SK-N-MC (cell line): ENCODE results near the gene CDH12.
"Not testable (repeated sequence)": the region's sequence is repeated elsewhere in the genome, so short reads cannot be mapped to it uniquely, and the experiment has no call there.

Experiments
- DNase-seq: peaks from one replicate; pipeline ENCODE4 v3.0.0-alpha.2; 2011; ENCODE audit warnings: low read depth, low spot score
- H3K27ac ChIP-seq: fragments of 200-600 bp; sonication (generic); 2 replicates; pipeline ENCODE4 v1.5.1; 2016; ENCODE audit warnings: mixed run types
- H3K36me3 ChIP-seq: fragments of 200-600 bp; sonication (generic); 2 replicates; pipeline ENCODE4 v1.6.1; 2017; ENCODE audit warnings: antibody characterized with exemption, low read length, mixed read lengths; ENCODE audit not compliant: insufficient read depth
- H3K4me3 ChIP-seq: fragments of 200-600 bp; sonication (generic); 2 replicates; pipeline ENCODE4 v1.5.1; 2016
- H3K9ac ChIP-seq: fragments of 200-600 bp; sonication (generic); 2 replicates; pipeline ENCODE4 v1.8.0; 2017; ENCODE audit warnings: mixed run types, mixed read lengths; ENCODE audit not compliant: insufficient read length
- H3K9me3 ChIP-seq: fragments of 200-600 bp; sonication (generic); 2 replicates; pipeline ENCODE4 v1.6.1; 2017; ENCODE audit warnings: low read depth, mild to moderate bottlenecking, antibody characterized with exemption, low read length, moderate library complexity, mixed read lengths
- EZH2 ChIP-seq: fragments of 200-600 bp; sonication (generic); IDR thresholded peaks from one replicate; pipeline ENCODE4 v1.6.1; 2017; ENCODE audit warnings: antibody characterized with exemption
- FOXP2 ChIP-seq: optimal IDR thresholded peaks from 2 replicates; pipeline ENCODE3; 2011; ENCODE audit warnings: mild to moderate bottlenecking, moderate library complexity; ENCODE audit not compliant: insufficient read depth; ENCODE audit errors: extremely low read length, control extremely low read depth
- POLR2AphosphoS5 ChIP-seq: IDR thresholded peaks from 2 replicates; pipeline ENCODE4 v1.6.1; 2012; ENCODE audit warnings: mild to moderate bottlenecking, low read depth, low read length, borderline replicate concordance

The CDH12 gene

GRCh38 chr5:22164910-22165748, 688.0 kb downstream of the CDH12 start:
- DNase-seq: not testable (repeated sequence)

GRCh38 chr5:22156953-22157352, 696.2 kb downstream of the CDH12 start:
- not testable (repeated sequence) for H3K27ac ChIP-seq, DNase-seq, H3K9ac ChIP-seq, H3K9me3 ChIP-seq, H3K4me3 ChIP-seq, H3K36me3 ChIP-seq

More at GRCh38 chr5:22164910-22165748, 688.0 kb downstream of the CDH12 start:
- not testable (repeated sequence) for H3K4me3 ChIP-seq, H3K9me3 ChIP-seq, H3K27ac ChIP-seq, H3K9ac ChIP-seq, H3K36me3 ChIP-seq

- not testable (repeated sequence) for H3K27ac ChIP-seq, H3K9me3 ChIP-seq, DNase-seq, H3K9ac ChIP-seq, H3K4me3 ChIP-seq, H3K36me3 ChIP-seq
Observed at GRCh38 chr5:22154779-22155178, 698.4 kb downstream of the CDH12 start.

- H3K9ac ChIP-seq, H3K27ac ChIP-seq, DNase-seq: not testable (repeated sequence)
Observed at GRCh38 chr5:22151801-22152200, 701.3 kb downstream of the CDH12 start.

GRCh38 chr5:22140418-22140817, 712.7 kb downstream of the CDH12 start:
- not testable (repeated sequence) for H3K4me3 ChIP-seq, H3K9ac ChIP-seq, DNase-seq, H3K27ac ChIP-seq, H3K36me3 ChIP-seq, H3K9me3 ChIP-seq

More at GRCh38 chr5:22151801-22152200, 701.3 kb downstream of the CDH12 start:
- not testable (repeated sequence) for H3K36me3 ChIP-seq, H3K4me3 ChIP-seq, H3K9me3 ChIP-seq

GRCh38 chr5:22139662-22140300, 713.4 kb downstream of the CDH12 start:
- not testable (repeated sequence) for H3K4me3 ChIP-seq, DNase-seq, H3K9me3 ChIP-seq, H3K9ac ChIP-seq, H3K36me3 ChIP-seq, H3K27ac ChIP-seq

- Histone ChIP-seq H3K9ac (no peak overlapping the region), H3K9me3 (no peaks in the 10 kb centered on the region), H3K36me3 (no peaks in the 10 kb centered on the region), H3K27ac (no peak overlapping the region), H3K4me3 (no peak overlapping the region)
- peak; percentile 12 for DNase-seq
- no peak for TF ChIP-seq EZH2
- TF ChIP-seq FOXP2: no peak
- TF ChIP-seq POLR2AphosphoS5: no peak
Observed at GRCh38 chr5:22111320-22111719, 741.8 kb downstream of the CDH12 start.

GRCh38 chr5:22109315-22109714, 743.8 kb downstream of the CDH12 start:
- TF ChIP-seq FOXP2 (no peak), POLR2AphosphoS5 (no peak), EZH2 (no peak)
- DNase-seq: no peak
- Histone ChIP-seq H3K9me3 (no peaks in the 10 kb centered on the region), H3K4me3 (no peak overlapping the region), H3K9ac (no peak overlapping the region), H3K27ac (no peak overlapping the region), H3K36me3 (no peaks in the 10 kb centered on the region)

GRCh38 chr5:22108545-22108944, 744.6 kb downstream of the CDH12 start:
- Histone ChIP-seq H3K9ac (no peak overlapping the region), H3K9me3 (no peaks in the 10 kb centered on the region), H3K27ac (no peak overlapping the region), H3K36me3 (no peaks in the 10 kb centered on the region), H3K4me3 (no peak overlapping the region)
- no peak for TF ChIP-seq FOXP2
- DNase-seq: no peak
